HG03045 (cell line): Measurements from ENCODE around the gene CYP2F1.
"Not testable (repeated sequence)": the region's sequence is repeated elsewhere in the genome, so short reads cannot be mapped to it uniquely, and the experiment has no call there.

Experiments used
- ATAC-seq: cut with Tn5 transposase; IDR thresholded peaks from one replicate; pipeline ENCODE4 v1.9.1; 2021; ENCODE audit warnings: mild to moderate bottlenecking, moderate library complexity; ENCODE audit not compliant: unreplicated experiment

The CYP2F1 gene

DNA sequence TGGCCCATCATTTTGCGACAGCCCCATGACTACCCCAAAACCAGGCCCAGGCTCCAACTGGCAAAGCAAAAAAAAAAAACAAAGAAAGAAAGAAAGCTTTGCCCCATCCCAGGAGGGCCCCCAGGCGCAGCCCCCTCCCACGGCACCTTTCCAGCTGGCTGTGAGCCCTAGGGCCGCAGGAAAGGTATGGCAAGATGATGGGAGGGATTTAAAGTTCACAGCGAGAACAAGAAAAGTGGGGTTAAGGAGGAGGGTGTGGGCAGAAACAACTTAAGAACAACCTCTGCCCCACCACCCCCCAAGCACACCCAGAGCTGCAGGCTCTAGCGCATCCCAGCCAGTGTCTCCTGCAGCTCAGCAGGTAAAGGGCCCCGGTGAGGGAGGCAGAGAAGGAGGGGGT, at the start of gene CYP2F1:
Gene CYP2F1, plus strand, starts transcription at position 301 of the 400 bp plus-strand sequence. CDS start 1,757 bp downstream, outside the sequence.
- no peak for ATAC-seq

DNA sequence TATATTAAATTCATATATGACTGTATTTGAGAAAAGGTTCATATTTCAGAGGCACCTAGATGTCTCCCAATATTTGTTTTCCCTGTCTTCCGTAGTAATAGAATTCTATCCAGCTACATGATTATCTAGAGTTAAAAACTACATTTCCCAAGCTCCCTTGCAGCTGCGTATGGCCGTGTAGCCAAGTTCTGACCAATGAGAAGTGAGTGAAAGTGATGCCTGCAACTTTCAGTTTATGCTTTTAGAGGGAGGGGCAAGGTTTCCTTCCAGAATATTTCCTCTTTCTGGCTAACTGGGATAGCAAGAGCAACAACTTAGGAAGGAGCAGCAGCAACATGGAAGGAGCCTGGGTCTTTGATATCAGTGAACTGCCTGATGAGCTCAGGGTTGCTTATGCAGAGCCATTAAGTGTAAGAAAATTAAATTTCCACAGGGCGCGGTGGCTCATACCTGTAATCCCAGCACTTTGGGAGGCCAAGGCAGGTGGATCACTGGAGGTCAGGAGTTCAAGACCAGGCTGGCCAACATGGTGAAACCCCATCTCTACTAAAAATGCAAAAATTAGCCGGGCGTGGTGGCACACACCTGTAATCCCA, 49.2 kb upstream of the CYP2F1 start:
- ATAC-seq: no peak

DNA sequence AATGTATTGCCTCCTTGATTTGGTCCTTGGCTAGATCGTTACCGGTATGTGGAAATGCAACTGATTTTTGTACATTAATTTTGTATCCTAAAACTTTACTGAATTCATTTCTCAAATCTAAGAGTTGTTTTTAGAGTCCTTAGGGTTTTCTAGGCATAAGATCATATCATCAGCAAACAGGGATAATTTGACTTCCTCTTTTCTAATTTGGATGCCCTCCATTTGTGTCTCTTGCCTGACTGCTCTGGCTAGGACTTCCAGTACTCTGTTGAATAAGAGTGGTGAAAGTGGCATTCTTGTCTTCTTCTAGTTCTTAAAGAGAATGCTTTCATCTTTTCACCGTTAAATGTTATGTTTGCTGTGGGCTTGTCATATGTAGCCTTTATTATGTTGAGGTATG, 37.9 kb upstream of the CYP2F1 start:
- no peak for ATAC-seq

- ATAC-seq: no peak
These were observed 30.7 kb upstream of the CYP2F1 start for GRCh38 chr19:41083516-41083915.

GRCh38 chr19:41085748-41086415, 28.4 kb upstream of the CYP2F1 start:
- no peak for ATAC-seq

- no peak for ATAC-seq
These were observed 26.1 kb upstream of the CYP2F1 start, which contains the start of gene CYP2A13 for GRCh38 chr19:41088151-41088550. TSS of gene CYP2A13 (plus strand) at chr19:41088451. CDS start at chr19:41088472, 21 bp downstream.

DNA sequence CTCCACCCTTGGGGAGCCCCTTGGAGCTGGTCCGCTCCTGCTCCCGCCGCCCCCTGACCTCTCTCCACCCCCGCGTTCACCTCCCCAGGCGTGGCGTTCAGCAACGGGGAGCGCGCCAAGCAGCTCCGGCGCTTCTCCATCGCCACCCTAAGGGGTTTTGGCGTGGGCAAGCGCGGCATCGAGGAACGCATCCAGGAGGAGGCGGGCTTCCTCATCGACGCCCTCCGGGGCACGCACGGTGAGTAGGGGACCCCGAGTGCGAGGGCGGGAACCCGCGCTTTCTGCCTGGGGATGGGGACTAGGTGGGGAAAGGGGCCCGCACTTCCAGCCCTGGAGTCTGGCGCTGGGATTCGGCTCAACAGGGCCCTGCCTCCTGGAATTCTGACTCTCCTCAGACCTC, 24.3 kb upstream of the CYP2F1 start:
- no peak for ATAC-seq

GRCh38 chr19:41095703-41096102, 18.5 kb upstream of the CYP2F1 start:
- no peak for ATAC-seq

DNA sequence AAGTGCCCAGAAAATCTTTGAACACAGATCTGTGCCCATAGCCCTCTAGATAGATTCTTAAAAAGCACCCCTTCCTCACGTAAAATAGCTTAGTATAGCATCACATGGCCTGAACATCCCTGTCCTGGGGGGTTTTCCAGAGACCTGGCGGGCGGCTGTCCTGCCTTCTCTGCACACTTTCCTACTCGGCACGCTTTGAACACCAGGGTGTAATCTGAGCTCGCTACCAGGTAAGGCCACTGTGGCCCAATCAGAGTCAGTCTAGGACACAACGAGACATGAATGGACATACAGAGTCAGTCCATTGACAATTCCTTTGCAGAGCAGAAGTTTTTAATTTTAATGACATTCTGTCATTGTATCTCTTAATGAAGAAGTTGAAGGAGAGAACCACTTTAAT, 17.9 kb upstream of the CYP2F1 start:
- ATAC-seq: no peak

DNA sequence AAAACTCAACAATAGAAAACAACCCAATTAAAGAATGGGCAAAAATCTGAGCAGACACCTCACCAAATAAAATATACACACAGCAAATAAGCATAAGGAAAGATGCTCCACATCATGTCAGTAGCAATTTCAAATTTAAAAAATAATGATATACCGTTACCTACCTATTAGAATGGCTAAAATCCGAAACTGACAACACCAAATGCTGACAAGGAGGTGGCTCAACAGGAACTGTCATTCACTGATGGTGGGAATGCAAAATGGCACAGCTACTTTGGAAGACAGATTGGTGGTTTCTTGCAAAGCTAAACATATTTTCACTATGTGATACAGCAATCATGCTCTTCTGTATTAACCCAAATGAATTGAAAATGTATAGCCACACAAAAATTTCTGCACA, 16.9 kb upstream of the CYP2F1 start:
- no peak for ATAC-seq

DNA sequence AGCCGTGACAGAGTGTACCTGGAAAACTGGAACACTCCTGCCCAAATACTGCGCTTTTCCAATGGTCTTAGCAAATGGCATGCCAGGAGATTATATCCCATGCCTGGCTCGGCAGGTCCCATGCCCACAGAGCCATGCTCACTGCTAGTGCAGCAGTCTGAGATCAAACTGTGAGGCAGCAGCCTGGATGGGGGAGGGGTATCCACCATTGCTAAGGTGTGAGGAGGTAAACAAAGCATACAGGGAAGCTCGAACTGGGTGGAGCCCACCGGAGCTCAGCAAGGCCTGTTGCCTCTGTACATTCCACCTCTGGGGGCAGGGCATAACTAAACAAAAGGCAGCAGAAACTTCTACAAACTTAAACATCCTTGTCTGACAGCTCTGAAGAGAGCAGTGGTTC, 15.5 kb upstream of the CYP2F1 start:
- no peak for ATAC-seq

GRCh38 chr19:41102210-41102609, 12.0 kb upstream of the CYP2F1 start:
- not testable (repeated sequence) for ATAC-seq

DNA sequence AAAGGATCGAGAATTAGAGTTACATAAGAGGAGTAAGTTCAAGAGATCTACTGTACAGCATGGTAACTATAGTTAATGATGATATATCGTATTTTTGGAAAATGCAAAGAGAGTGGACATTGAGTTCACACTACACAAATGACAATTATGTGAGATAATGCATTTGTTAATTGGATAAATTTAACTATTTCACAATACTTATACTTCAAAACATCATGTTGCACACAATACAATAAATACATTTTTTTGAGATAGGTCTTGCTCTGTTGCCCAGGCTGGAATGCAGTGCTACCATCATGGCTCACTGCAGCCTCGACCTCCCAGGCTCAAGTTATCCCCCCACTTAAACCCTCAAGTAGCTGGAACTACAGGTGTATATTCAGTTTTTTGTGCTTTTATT, 8.1 kb upstream of the CYP2F1 start:
- ATAC-seq: no peak

GRCh38 chr19:41111296-41111695, 2.9 kb upstream of the CYP2F1 start:
- no peak for ATAC-seq

- ATAC-seq: no peak
These were observed 2.4 kb upstream of the CYP2F1 start for GRCh38 chr19:41111750-41112295.

GRCh38 chr19:41112728-41113290, 1.4 kb upstream of the CYP2F1 start:
- ATAC-seq: no peak

- no peak for ATAC-seq
These were observed 2.0 kb downstream of the CYP2F1 start for GRCh38 chr19:41116261-41116660.

GRCh38 chr19:41120929-41121911, 7.0 kb downstream of the CYP2F1 start:
- not testable (repeated sequence) for ATAC-seq

DNA sequence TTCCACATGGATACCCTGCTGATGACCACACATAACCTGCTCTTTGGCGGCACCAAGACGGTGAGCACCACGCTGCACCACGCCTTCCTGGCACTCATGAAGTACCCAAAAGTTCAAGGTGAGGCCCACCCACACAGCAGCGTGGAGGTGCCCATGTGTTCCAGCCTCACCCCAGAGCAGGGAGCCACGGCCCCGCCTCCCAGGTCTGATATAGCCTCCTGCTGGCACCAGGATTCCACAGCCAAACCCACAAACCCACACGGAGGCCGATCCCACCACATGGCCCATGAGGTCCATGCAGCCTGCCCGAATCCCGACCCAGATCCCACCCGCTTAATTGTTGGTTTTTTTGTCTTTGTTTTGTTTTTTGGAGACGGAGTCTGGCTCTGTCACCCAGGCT, 8.6 kb downstream of the CYP2F1 start:
- not testable (repeated sequence) for ATAC-seq

- no peak for ATAC-seq
These were observed 9.6 kb downstream of the CYP2F1 start for GRCh38 chr19:41123716-41124294.
